Activated CD8-positive, alpha-beta T cell treated with anti-CD3 and anti-CD28 coated beads, Interleukin-2, amount 10 ng/mL, durations not matched to agents 7 days and 5 days (primary cell): ENCODE measurements around the gene QKI. TPM values are rescaled to one million over a fixed set of nuclear protein-coding genes. Genes with fewer than 3 reads are reported as not detected.
"Not testable (repeated sequence)": the region's sequence is repeated elsewhere in the genome, so short reads cannot be mapped to it uniquely, and the experiment has no call there.

Source experiments
- ATAC-seq: fragments of 150-1000 bp; cut with Tn5 transposase; one replicate; pipeline ENCODE4 v1.10.0; 2021; ENCODE audit warnings: moderate library complexity
- CTCF ChIA-PET: fragments of 350-600 bp; sonication (Branson Sonifier 250); formaldehyde crosslinking; loops from one replicate; lab custom pipeline; 2021; ENCODE audit warnings: antibody characterized with exemption; lab: Charles Lee
- POLR2A ChIA-PET: fragments of 350-600 bp; sonication (Branson Sonifier 250); formaldehyde crosslinking; loops from one replicate; lab custom pipeline; 2021; ENCODE audit warnings: antibody characterized with exemption; lab: Charles Lee
- DNase-seq: peaks from one replicate; pipeline ENCODE4 v3.0.0-alpha.2; 2020
- H3K27ac Mint-ChIP-seq: one replicate; pipeline ENCODE4 v1.8.0; 2021; ENCODE audit warnings: mild to moderate bottlenecking, mixed read lengths
- H3K27me3 Mint-ChIP-seq: one replicate; pipeline ENCODE4 v1.8.0; 2021; ENCODE audit warnings: low read depth, mixed read lengths
- H3K36me3 Mint-ChIP-seq: one replicate; pipeline ENCODE4 v1.8.0; 2021; ENCODE audit warnings: low read depth, mixed read lengths
- H3K4me1 Mint-ChIP-seq: one replicate; pipeline ENCODE4 v1.8.0; 2021; ENCODE audit warnings: low read depth, mixed read lengths
- H3K4me3 Mint-ChIP-seq: one replicate; pipeline ENCODE4 v1.8.0; 2021; ENCODE audit warnings: mild to moderate bottlenecking, mixed read lengths
- H3K9me3 Mint-ChIP-seq: one replicate; pipeline ENCODE4 v1.8.0; 2022; ENCODE audit warnings: mixed read lengths; ENCODE audit not compliant: insufficient read depth
- total RNA-seq, 2 experiments: library from RNA; stranded (reverse); gene quantifications; one replicate each; pipeline ENCODE4 v1.2.3, GENCODE V29; 2021

Gene QKI
- total RNA-seq, 2 experiments from 2014 or later, result 55.3 to 58.6 TPM

- ChIA-PET CTCF (no interaction called here), POLR2A (no interaction called here)
- Mint-ChIP-seq H3K4me3 (no peak overlapping the region), H3K9me3 (no peaks in the 10 kb centered on the region), H3K27ac (no peak overlapping the region), H3K27me3 (no peaks in the 10 kb centered on the region), H3K4me1 (no peaks in the 10 kb centered on the region), H3K36me3 (no peaks in the 10 kb centered on the region)
- ATAC-seq (no peak), DNase-seq (no peak)
These were observed 34.3 kb upstream of the QKI start for GRCh38 chr6:163380216-163380615.

DNA sequence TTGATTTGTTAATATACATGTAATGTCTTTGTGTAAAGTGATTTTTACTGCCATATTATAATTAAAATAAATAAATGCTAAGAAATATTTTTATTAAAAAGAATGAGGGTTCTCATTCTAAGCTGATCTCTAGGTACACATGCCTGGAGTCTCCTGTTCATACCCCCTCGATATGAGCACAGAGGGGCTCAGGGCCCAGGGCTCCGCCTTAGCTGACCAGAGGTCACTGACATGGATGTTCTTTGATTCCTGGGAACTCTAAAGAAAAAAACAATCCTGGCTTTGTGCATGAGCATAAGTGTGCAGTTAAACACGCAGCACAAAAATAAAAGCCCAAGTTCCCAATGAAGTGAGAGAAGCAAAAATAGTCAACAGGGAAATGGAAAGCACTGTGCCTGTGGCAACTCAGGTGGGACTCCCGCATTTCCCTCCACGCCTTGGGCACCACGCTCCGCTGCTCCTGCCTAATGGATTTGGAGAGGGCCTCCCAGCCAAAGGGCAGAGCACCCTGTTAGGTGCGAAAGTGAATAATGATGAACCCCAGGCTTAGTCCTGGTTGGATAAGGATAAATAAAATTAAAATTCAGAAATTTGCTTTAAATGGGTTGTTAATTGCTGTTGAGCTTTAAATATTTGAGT lies 33.3 kb upstream of the QKI start:
- no peaks in the 10 kb centered on the region for H3K36me3 Mint-ChIP-seq
- no peaks in the 10 kb centered on the region for H3K9me3 Mint-ChIP-seq
- no peaks in the 10 kb centered on the region for H3K27me3 Mint-ChIP-seq
- CTCF ChIA-PET, result no interaction called here
- no peak for DNase-seq
- no peak for ATAC-seq
- no peak overlapping the region for H3K27ac Mint-ChIP-seq
- H3K4me3 Mint-ChIP-seq, result no peak overlapping the region
- H3K4me1 Mint-ChIP-seq, result no peaks in the 10 kb centered on the region
- POLR2A ChIA-PET, result no interaction called here

DNA sequence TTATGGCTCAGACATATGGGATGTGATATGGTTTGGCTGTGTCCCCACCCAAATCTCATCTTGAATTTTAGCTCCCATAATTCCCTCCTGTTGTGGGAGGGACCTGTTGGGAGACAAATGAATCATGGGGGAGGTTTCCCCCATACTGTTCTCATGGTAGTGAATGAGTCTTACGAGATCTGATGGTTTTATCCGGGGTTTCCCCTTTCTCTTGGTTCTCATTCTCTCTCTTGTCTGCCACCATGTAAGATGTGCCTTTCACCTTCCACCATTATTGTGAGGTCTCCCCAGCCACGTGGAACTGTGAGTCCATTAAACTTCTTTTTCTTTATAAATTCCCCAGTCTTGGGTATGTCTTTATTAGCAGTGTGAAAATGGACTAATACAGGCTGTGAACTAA lies 31.1 kb upstream of the QKI start:
- CTCF ChIA-PET, result not testable (repeated sequence)

DNA sequence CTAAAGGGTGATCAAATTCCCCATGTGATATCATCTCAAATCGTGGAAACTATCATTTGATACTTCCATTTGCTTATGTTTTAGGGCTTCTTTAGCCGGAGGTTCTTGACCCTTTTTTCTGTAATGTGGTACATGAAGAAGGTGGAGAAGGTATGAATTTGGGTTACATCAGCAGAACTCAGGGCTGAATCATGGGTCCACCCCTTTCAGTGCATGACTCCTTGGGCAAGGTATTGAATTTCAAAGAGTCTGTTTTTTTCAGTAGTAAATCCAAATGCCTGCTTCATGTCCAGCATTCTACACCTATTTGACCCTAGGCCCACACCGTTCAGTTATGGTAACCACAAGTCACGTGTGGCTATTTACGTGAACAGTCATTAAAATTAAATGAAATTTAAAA lies 30.6 kb upstream of the QKI start:
- H3K27me3 Mint-ChIP-seq, result no peaks in the 10 kb centered on the region
- no peaks in the 10 kb centered on the region for H3K9me3 Mint-ChIP-seq
- H3K36me3 Mint-ChIP-seq, result no peaks in the 10 kb centered on the region
- ATAC-seq, result no peak
- H3K27ac Mint-ChIP-seq, result no peak overlapping the region
- ChIA-PET POLR2A (no interaction called here), CTCF (no interaction called here)
- H3K4me1 Mint-ChIP-seq, result no peaks in the 10 kb centered on the region
- no peak for DNase-seq
- no peak overlapping the region for H3K4me3 Mint-ChIP-seq

More for the DNA sequence above, 31.1 kb upstream of the QKI start:
- H3K9me3 Mint-ChIP-seq, H3K36me3 Mint-ChIP-seq, POLR2A ChIA-PET, ATAC-seq, DNase-seq, H3K27ac Mint-ChIP-seq, H3K4me3 Mint-ChIP-seq, H3K4me1 Mint-ChIP-seq, H3K27me3 Mint-ChIP-seq: not testable (repeated sequence)

DNA sequence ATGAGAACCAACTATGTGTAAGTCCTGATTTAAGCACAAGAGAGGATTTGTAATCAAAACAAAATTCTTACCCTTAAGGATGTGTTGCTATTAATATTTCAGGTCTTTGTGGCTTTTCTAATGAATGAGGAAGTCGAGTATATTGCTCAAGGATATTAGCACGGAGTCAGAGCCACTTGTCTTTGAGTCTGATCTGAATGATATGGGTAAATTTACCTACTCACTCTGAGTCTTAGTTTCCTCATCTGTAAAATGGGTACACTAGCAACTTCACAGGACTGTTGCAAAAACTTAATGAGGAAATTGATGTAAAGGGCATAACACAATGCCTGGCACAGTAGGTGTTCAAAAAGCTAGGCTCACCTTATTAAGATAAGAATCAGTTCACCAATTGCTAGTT lies 30.0 kb upstream of the QKI start:
- H3K9me3 Mint-ChIP-seq, result no peaks in the 10 kb centered on the region
- ATAC-seq (no peak), DNase-seq (no peak)
- POLR2A ChIA-PET, result no interaction called here
- no peaks in the 10 kb centered on the region for H3K27me3 Mint-ChIP-seq
- CTCF ChIA-PET, result no interaction called here
- H3K4me3 Mint-ChIP-seq, result no peak overlapping the region
- H3K4me1 Mint-ChIP-seq, result no peaks in the 10 kb centered on the region
- no peak overlapping the region for H3K27ac Mint-ChIP-seq
- no peaks in the 10 kb centered on the region for H3K36me3 Mint-ChIP-seq

DNA sequence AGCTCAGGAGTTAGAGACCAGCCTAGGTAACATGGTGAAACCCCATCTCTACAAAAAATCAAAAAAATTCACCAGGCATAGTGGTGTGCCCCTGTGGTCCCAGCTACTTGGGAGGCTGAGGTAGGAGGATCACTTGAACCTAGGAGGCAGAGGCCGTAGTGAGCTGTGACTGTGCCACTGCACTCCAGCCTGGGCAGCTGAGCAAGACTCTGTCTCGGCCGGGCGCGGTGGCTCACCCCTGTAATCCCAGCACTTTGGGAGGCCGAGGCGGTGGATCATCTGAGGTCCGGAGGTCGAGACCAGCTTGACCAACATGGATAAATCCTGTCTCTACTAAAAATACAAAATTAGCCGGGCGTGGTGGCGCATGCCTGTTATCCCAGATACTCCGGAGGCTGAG lies 29.0 kb upstream of the QKI start:
- H3K27me3 Mint-ChIP-seq, ATAC-seq, H3K36me3 Mint-ChIP-seq, H3K4me3 Mint-ChIP-seq, POLR2A ChIA-PET, H3K27ac Mint-ChIP-seq, H3K9me3 Mint-ChIP-seq, H3K4me1 Mint-ChIP-seq, DNase-seq, CTCF ChIA-PET: not testable (repeated sequence)

DNA sequence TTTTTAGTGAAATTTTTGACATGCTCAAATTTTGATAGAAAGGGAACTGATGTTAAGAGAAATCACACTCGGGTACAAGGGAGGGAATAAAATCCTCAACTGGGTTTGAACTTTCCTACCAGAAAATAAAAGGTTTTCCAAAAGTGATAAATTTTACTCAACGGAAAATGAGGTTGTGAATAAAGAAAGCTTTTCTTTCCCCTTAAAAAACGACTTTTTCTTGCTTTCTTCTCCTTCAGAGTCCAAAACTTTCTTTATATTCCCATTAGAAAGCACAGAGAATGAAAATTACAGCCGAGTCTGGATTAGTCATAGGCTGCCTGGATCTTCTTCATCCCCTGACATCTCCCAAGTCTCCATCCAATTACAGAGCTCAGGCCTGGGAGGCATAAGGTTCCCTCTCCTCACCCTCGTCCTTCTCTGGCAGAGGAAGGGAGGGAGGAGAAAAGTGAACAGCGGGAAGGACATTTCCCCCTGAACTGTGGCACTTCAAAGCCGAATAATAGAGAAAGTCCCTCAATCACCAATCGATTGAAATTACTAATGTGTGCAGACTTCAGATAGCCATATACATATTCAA lies 28.1 kb upstream of the QKI start:
- CTCF ChIA-PET, result no interaction called here
- H3K27me3 Mint-ChIP-seq, result peaks cover 4% of the 10 kb centered on the region

DNA sequence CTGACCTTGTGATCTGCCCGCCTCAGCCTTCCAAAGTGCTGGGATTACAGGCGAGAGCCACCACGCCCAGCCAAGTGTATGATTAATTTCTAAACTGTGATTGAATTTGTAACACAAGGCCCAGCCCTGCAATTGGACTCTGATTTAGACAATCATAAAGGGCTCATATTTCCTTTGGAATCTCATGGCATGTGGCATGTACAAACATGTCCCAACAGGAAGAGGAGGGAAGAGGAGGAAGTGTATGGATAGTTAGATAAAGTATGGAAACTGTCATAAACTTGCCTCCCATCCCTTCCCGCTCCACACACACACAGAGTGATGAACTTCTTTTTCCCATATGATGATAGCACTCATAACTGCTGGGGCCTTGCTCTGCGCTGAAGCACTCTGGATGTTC lies 27.2 kb upstream of the QKI start:
- ChIA-PET CTCF (no interaction called here), POLR2A (no interaction called here)

More for the DNA sequence above, 28.1 kb upstream of the QKI start:
- no peak overlapping the region for H3K4me3 Mint-ChIP-seq
- DNase-seq (no peak), ATAC-seq (no peak)
- H3K9me3 Mint-ChIP-seq, result no peaks in the 10 kb centered on the region
- POLR2A ChIA-PET, result no interaction called here
- H3K36me3 Mint-ChIP-seq, result no peaks in the 10 kb centered on the region
- H3K27ac Mint-ChIP-seq, result no peak overlapping the region
- H3K4me1 Mint-ChIP-seq, result no peaks in the 10 kb centered on the region

DNA sequence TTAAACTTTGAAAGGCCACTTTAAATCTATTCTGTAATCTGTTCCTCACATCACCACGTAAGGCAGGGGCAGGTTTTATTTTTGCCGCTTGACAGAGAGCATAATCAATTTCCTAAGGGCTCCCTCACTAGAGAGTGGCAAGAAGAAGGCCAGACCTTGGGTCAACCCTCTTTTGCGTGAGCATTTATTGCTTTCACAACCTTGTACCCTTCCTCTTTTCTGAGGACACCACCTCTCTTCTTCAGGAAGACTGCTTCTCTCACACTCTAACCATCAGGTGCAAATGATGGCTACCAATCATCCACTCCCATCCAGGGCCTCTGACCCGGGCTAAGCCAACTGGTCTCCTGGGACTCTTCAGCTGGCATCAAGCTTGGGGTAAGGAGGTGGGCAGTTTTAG lies 25.2 kb upstream of the QKI start:
- ChIA-PET POLR2A (no interaction called here), CTCF (no interaction called here)
- Mint-ChIP-seq H3K4me3 (no peak overlapping the region), H3K27me3 (peaks cover 8% of the 10 kb centered on the region), H3K4me1 (no peaks in the 10 kb centered on the region), H3K9me3 (no peaks in the 10 kb centered on the region), H3K36me3 (no peaks in the 10 kb centered on the region), H3K27ac (no peak overlapping the region)
- no peak for DNase-seq
- ATAC-seq, result no peak

More for the DNA sequence above, 27.2 kb upstream of the QKI start:
- Mint-ChIP-seq H3K27me3 (peaks cover 6% of the 10 kb centered on the region), H3K9me3 (no peaks in the 10 kb centered on the region), H3K4me1 (no peaks in the 10 kb centered on the region), H3K4me3 (no peak overlapping the region), H3K36me3 (no peaks in the 10 kb centered on the region), H3K27ac (no peak overlapping the region)
- DNase-seq (no peak), ATAC-seq (no peak)

DNA sequence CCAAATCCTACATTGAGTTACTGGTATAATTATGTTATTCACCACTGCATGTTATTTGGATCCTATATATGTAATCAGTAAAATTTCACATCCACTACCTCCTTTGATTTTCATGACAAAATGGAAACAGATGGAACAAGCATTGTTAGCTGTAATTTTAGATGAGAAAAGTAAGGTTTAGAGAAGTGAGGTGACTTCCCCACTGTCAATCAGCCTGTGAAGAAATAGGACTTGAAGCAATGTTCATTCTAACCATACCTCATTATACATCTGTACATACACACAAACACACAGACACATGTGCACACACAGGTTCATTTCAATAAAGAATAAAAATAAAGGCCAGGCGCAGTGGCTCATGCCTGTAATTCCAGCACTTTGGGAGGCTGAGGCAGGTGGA lies 23.7 kb upstream of the QKI start:
- Mint-ChIP-seq H3K36me3 (no peaks in the 10 kb centered on the region), H3K4me3 (no peak overlapping the region), H3K27ac (no peak overlapping the region), H3K9me3 (no peaks in the 10 kb centered on the region), H3K4me1 (no peaks in the 10 kb centered on the region), H3K27me3 (peaks cover 15% of the 10 kb centered on the region)
- ChIA-PET POLR2A (no interaction called here), CTCF (interaction anchor here (0.6 kb wide), 1 partner anchor 15 kb away, joined by 3 read pairs; no protein-coding TSS in a partner anchor)
- ATAC-seq (no peak), DNase-seq (no peak)

DNA sequence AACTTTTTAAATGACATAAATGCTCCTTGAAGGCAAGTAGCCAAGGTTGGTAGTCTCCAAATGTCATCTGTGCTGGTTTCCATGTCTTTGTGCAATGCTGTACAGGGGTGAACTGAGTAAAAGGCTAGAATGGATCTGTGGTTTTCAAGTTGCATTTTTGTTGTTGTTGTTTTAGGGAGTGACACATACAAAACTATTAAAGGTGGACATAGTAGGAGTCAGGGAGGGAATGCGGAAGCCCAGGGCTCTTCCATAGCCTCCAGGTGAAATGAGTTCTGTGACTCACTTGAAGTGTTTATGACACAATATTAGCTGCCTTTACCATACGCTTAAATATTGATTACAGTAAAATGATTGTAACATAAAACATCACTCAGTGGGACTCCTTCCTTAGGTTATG lies 22.5 kb upstream of the QKI start:
- no peaks in the 10 kb centered on the region for H3K9me3 Mint-ChIP-seq
- ATAC-seq (no peak), DNase-seq (no peak)
- peaks cover 6% of the 10 kb centered on the region for H3K4me1 Mint-ChIP-seq
- no peak overlapping the region for H3K27ac Mint-ChIP-seq
- no peaks in the 10 kb centered on the region for H3K36me3 Mint-ChIP-seq
- no peak overlapping the region for H3K4me3 Mint-ChIP-seq
- H3K27me3 Mint-ChIP-seq, result peaks cover 26% of the 10 kb centered on the region
- ChIA-PET POLR2A (no interaction called here), CTCF (interaction anchor here (0.6 to 1.4 kb wide), 2 partner anchors 14 to 24 kb away, joined by 3 to 4 read pairs; no protein-coding TSS in a partner anchor)

DNA sequence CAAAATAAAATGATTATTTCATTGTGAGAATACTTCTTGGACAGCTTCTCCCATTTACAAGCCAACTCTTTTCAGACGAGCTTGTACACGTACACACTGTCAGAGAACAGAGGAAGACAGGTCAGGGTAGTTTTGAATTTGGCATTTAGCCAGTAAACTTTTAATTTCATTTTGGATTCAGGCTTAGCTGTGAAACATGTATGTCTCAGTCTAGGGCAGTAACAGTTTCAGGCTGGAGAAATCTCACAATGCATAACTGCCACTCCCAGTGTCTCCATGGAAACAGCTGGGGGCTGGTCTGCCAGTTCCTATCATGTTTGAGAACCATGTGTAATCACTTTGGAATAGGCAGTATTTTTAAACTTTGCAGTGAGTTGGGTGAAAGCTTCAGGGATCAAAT lies 22.0 kb upstream of the QKI start:
- POLR2A ChIA-PET, result no interaction called here
- H3K4me1 Mint-ChIP-seq, result peaks cover 6% of the 10 kb centered on the region
- no peaks in the 10 kb centered on the region for H3K36me3 Mint-ChIP-seq
- no peak overlapping the region for H3K27ac Mint-ChIP-seq
- no peak overlapping the region for H3K4me3 Mint-ChIP-seq
- peaks cover 29% of the 10 kb centered on the region for H3K27me3 Mint-ChIP-seq
- DNase-seq (no peak), ATAC-seq (no peak)
- H3K9me3 Mint-ChIP-seq, result no peaks in the 10 kb centered on the region
- CTCF ChIA-PET, result interaction anchor here (0.6 to 1.4 kb wide), 2 partner anchors 13 to 23 kb away, joined by 3 to 4 read pairs; no protein-coding TSS in a partner anchor
